SK-N-SH treated with all-trans-retinoic acid at 6 μM for 48 hours (cell line): Measurements from ENCODE around the gene RNU7-1.

Experiments
- CREB5 ChIP-seq: fragments of 250-450 bp; sonication (Bioruptor Pico); IDR thresholded peaks from 2 replicates; pipeline ENCODE4 v1.5.1; 2020; ENCODE audit warnings: low read depth, mild to moderate bottlenecking, moderate library complexity
- GLIS3 ChIP-seq: fragments of 250-450 bp; sonication (Bioruptor Pico); IDR thresholded peaks from 2 replicates; pipeline ENCODE4 v1.5.0; 2020; ENCODE audit warnings: mild to moderate bottlenecking, moderate library complexity
- ISL1 ChIP-seq: fragments of 250-450 bp; sonication (Bioruptor Pico); IDR thresholded peaks from 2 replicates; pipeline ENCODE4 v2.1.2; 2022; ENCODE audit warnings: mild to moderate bottlenecking, moderate library complexity
- PPARA ChIP-seq: fragments of 250-450 bp; sonication (Bioruptor Pico); IDR thresholded peaks from 2 replicates; pipeline ENCODE4 v1.5.0; 2020; ENCODE audit warnings: mild to moderate bottlenecking, borderline replicate concordance
- ZC3H10 ChIP-seq: fragments of 250-450 bp; sonication (Bioruptor Pico); IDR thresholded peaks from 2 replicates; pipeline ENCODE4 v1.5.1; 2021; ENCODE audit warnings: mild to moderate bottlenecking, moderate library complexity
- ZFP30 ChIP-seq: fragments of 450-650 bp; formaldehyde crosslinking; IDR thresholded peaks from 2 replicates; pipeline ENCODE4 v1.5.0; 2022; ENCODE audit warnings: mild to moderate bottlenecking, moderate library complexity

- TF ChIP-seq CREB5 (CRISPR knock-in tag), result no peak
- TF ChIP-seq ZC3H10 (CRISPR knock-in tag), result no peak
- TF ChIP-seq PPARA (CRISPR knock-in tag), result no peak
- no peak for TF ChIP-seq ISL1 (CRISPR knock-in tag)
- TF ChIP-seq ZFP30, result no peak
- TF ChIP-seq GLIS3 (CRISPR knock-in tag), result no peak
These were observed 15.0 kb downstream of the RNU7-1 start for GRCh38 chr12:6958609-6959057.
